GM19025 (cell line): Measurements from ENCODE around the gene TMEM245.

Source experiments
- ATAC-seq: cut with Tn5 transposase; IDR thresholded peaks from one replicate; pipeline ENCODE4 v1.9.1; 2021; ENCODE audit warnings: mild to moderate bottlenecking, low read depth, moderate library complexity; ENCODE audit not compliant: unreplicated experiment

The TMEM245 gene

DNA sequence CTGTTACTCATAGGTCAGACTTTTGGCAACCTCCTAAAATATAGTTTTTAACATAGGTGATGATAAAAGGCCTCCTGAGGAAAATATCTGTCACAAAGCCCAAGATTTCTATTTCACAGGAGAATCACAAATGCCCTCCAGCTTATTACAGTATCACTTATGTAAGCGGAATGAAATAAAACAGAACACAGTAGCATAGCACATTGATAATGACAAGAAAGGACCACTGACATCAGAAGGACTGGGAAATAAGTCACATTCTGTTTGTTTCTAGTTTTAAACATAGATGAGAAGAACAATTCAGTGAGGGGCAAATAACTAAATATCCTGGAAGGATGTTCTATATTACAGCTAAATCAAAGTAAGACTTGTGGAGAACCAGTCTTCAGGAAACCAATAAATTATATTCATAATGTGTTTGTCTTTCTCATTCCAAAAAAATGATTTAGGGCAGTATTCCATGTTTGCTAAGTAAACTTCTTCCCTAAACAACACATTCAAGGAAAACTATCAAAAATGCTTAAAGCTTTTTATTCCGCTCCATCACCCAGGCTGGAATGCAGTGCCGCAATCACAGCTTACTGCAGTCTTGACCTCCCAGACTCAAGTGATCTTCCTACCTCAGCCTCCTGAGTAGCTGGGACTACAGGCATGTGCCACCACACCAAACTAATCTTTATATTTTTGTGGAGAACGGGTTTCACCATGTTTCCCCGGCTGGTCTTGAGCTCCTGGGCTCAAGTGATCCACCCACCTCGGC, 85.6 kb downstream of the TMEM245 start:
- ATAC-seq = no peak

DNA sequence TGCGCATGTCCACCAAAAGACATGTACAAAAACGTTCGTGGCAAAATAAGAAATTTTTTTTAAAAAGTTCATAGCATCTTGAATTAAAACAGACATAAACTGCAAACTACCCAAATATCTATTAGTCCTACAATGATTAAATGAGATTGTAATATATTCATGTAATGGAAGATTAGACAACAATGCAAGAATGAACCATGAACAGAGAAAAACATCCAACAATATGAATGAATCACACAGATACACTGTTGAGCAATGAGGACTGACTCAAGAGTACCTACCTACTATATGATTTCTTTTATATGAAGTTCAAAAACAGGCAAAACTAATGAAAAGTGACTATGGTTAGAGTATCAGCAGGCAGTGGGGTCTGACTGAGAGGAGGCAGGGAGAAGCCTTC, 88.5 kb downstream of the TMEM245 start:
- ATAC-seq = no peak

DNA sequence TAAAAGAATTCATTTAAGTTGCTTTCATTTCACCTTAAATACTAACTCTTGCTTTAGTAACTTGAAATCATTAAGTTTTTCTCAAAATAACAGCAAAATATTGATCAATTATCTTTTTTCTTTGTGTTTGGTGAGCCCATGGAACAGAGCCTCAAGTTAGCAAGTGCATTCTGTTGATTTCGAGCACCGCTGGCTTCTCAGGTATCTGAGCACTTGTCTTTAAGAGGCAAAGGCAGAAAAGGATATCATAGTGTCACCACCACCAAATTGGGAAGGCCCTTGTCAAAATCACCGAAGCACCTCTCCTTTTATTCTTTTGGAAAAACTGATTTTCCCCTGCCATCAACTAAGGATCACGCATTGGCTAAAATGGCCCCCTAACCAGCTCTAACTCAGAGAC, 89.3 kb downstream of the TMEM245 start:
- no peak for ATAC-seq

DNA sequence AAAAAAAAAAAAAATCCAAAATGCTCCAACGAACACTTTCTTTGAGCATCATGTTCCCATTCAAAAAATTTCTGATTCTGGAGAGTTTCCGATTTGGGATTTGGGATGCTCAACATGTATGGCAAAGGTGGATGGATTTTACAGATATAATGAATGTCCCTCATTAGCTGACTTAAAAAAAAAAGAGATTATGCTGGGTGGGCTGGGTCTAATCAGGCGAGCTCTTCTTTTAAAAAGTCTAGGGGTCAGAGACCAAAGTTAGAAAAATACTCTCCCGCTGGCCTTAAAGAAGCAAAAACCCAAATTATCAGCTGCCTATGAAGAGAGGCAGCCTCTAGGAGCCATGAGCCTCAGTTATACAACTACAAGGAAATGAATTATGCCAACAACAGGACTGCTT, 91.3 kb downstream of the TMEM245 start:
- no peak for ATAC-seq

DNA sequence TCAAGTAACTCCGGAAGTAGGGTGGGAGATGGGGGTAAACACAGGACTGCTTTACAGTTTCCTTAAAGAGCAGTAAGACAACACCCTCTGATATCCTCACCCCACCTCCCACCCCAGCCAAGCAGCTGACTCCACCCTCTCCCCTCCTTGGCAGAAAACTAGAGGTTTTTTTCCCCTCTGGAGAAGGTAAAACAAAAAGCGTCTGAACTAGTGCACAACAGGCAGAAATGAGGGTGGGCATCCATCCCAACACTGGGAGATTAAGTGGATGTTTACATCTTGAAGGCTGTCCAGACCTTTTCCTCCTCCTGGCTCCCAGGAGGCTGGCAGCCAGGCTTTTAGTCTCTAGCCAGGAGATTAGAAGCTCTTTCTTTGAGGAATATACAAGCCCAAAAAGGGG, 92.6 kb downstream of the TMEM245 start:
- no peak for ATAC-seq

DNA sequence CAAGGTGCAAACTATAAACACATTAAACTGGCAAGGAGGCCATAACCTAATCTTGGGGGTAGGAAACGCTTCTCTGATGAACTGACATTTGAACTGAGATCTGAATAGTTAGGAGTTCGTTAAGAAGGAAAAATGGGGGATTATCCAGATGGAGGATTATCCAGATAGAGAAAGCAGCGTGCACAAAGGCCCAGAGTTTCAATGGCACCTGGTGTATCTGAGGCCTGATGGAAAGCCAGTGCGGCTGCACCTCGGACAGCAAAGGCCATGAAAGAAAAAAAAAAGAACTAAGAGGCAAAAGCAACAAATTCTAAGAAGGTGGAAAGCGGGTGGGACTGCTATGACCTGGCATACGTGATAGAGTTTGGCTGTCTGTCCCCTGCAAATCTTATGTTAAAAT, 93.4 kb downstream of the TMEM245 start:
- no peak for ATAC-seq

DNA sequence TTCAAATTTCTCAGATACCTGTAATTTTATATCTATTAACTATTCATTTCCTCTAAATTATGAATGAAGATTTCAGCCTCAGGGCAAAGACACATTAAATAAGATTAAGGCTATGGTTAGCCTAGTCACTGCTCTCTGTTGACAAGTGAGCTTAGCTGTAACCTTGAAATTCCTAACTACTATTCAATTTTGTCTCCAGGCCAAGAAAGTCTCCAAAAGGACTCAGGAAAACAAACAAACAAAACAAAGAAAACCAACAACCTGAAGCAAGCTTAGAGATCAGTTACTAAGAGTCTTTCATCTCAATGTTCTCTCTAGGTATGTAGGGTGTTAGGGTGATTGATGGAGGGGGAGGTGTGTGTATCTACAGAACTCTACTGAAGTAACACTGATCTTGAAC, 96.9 kb downstream of the TMEM245 start:
- no peak for ATAC-seq

DNA sequence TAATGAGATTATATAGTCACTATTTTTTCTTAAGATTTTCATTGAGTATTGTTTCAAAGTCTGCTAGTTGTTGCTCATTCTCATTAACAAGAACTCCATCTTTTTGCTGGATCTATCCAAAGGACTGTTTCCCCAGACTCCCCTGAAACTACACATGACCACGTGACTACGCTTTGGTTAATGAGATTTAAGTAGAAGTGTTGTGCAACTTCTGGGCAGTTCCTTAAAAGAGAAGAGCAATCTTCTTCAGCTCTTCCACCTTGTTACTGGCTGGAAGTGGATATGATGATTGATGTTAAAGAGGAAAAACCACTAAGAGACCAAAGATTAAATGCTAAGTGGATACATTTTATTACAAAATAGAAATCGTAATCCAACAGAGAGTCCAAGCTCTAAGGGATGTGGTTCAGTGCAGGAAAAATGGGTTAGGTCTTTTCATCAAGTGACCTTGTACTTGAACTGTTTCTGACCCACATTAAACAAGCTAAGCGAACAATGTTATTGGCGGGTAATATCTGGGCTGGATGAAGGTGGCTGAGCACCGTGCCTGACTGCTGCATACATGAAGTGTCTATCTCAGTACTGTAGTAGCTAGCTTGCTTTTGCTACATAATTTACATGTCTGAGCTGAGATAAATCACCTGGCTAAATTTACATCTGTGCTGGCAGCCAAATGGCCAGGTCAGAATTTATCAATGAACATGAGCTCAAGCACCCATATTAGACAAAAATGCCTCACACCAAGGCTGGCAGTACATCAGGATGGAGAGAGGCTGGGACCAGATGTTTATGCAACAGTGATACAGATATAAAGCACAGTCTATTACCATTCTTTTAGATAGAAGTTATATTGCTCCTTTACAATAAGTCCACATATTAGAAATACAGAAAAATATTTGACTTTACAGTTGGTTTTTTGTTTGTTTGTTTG, 98.9 kb downstream of the TMEM245 start:
- ATAC-seq = no peak

DNA sequence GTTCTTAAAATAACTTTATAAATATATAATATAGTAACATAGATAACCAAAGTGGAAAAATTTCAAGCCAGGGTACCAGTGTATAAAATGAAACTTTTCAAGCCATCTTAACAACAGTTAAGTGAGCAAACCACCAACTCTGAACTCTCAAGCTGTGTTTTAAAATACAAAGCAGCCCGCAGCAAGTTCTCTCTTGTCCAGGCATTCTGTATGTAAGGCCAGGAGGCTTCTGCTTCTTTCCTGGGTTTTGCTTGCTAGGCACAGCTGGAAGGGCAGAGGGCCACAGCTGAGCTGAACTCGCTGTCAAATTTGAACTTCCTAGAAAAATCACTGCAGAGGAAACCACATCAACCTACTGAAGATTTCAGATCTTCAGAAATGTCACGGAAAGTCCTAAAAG, 99.6 kb downstream of the TMEM245 start:
- ATAC-seq = no peak

DNA sequence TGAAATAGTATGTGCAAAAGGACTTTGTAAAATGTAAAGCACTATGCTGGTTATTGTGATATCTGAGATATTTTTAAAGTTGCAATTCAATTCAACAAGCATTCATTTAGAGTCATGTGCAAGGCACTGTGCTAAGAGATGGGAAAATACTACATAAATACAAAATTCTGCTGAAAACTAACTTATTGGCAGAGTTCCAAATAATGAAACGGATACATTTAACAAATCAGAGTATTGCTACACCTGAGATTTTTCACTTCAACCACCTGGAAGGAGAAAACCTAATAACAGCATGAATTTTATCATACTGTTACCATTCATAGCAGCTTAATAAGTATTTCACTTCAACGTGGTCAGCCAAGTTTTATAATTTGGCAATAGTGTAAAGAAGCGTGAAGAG, 100.3 kb downstream of the TMEM245 start:
- ATAC-seq = no peak

DNA sequence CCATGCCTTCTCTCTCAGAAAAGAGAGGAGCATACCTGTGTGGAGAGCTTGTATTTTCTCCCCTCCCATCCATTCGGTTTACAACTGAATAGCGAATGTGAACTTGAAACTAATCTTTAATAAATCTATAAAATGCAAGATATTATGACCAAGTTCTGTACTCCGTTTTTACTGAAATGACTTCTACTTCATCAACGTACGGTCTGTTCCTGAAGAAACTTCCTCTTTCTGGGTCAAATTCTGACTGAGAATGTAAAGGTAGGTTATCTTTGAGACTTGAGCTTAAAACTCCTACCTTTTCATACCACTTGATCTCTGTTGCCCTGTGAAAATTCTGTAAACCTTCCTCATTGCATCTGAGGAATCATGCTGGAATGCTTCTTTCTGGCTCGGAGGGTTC, 102.3 kb downstream of the TMEM245 start:
- ATAC-seq = no peak

DNA sequence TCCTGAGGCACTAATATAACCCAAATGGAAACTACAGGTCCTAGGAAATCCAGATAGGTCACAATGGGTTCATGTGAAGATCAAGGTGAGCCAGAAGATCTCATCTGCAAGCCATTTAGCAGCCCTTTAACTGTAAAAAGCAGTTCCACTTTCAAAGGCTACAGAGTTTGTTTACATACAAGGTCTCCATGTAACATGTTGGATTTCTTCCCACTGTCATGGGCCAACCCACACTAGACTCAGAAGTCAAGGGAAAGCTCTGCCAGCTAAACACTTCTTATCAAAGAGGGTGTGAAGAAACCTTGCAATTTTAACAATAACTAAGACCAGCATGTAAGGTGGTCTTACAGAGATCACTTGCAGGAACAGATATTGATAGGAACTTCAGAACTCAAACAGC, 102.7 kb downstream of the TMEM245 start:
- no peak for ATAC-seq

DNA sequence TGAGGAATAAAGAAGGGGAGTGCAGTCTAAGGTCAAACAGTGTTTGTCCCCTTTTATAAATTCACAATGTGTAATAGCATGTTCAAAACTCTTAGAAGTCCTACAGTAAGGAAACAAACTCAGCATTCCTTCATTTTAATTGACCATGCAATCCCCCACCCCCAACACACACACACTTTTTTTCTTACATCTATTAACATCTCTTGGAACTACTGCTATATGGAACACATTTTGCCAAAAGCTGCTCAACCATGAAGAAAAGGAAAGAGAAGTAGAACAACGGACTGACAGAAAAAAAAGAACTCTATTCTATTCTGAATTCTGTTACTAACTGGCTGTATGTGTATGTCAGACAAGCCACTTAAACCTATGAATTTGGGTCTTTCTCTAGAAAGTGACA, 103.6 kb downstream of the TMEM245 start:
- ATAC-seq = no peak

DNA sequence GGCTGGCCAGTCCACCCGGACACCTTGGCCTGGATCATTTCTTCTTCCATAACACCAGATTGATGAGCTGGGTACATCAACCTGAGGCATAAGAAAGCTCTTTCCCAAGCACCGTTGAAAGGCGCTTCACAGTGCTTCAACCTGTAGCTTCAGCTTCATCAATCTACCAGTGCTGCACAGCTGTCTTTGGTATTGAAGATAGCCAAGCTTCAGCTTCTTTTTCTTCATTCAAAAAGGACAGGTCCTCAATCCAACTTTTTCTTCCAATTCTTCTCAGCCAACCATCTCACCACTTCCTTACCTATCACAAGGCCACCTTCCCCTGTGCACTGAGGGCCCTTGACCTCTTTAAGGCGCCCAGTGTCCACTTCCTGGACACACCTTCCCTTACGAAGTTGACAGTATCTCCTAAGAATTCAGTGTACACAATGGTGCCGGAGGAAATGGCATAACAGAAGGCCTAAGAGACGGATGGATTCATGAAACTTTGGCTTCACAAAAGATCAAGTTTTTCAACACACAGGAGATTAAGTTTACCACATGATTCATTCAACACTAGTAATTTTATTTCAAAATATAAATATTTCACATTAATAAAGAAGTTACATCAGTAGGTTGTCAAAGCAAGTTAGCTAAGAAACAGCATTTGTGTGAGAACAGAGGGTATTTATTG, 105.0 kb downstream of the TMEM245 start:
- ATAC-seq = no peak

DNA sequence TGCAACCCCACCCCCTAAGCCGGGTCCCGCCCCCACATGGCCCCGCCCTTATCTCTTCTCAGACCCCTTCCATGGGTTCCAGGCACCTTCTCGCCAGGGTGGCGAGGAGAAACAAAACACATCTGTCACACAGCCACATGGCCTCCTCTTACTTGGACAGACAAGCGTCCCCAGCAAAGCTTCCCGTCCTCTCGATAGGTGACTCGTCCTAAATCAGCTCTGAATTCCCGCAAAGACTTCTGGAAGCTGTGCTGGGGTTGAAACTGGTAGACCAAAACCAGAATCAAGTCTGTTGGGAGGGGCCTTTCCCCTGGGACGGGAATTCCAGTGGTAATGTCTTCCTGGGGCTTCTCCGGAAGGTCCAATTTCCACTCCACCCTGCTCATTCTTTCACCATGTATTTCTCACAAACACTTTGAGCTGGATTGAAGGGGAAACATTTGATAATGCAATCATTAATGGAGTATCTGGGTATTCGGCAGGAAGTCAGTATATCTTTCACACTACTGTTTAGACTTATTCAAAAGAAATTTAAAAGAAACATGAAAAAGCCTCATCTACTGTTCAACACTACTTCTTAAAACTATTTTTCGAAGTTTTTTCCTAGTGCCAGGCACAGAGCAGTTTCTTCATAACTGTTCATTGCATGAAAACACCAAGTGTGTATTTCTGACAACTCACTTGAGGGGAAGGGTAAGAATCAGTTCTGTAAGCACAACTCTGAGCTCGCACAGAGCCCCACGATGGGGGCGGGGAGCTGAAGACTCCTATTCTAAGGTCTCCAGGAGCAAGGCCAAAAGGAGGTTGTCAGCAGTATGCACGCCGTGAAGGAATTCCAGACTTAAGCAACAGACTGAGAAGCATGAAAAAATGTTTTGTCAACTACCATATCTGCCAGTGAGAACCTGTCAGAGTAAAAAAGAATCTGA, 105.8 kb downstream of the TMEM245 start:
- ATAC-seq = no peak

DNA sequence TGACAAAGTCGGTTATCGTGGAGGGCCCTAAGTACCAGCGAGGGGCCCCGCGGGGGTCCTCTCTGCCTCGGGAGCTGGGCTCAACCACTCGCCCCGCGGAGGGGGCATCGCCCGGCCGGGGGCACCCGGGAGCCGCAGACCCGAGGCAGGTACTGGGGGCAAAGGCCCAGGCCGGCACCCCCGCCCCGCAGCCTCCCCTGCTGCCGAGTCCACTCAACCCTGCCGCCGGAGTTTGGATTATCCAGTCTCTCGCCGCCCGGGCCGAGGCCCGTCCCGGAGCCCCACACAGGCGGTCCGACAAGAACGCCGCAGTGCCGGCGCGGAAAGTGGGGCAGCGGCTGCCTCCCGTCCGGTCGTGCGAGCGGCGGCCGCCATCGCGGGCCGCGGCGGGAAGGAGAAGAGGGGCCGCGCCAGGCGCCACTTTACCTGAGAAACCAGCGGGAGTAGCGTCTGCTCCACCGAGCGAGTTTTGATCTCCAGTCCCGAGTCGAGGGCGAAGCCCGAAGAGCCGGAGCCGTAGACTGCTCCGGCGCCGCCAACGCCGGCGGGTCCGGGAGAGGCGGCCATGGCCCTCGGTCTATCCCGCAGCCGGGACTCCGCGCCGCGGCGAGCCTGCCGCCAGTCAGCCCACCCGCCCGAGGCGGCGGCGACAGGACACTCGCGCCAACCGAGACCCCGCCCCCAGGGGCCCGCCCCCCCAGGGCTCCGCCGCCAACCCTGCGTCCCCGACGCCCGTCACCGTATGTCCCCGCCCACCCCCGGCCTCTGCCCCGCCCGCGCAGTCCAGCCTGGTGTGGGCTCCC, 106.7 kb downstream of the TMEM245 start, which contains the start of gene CTNNAL1:
Gene CTNNAL1, minus strand, starts transcription at position 624 of the 803 bp plus-strand sequence. Its CDS starts 57 bp downstream, at position 567.
- peak; percentile 78 for ATAC-seq

DNA sequence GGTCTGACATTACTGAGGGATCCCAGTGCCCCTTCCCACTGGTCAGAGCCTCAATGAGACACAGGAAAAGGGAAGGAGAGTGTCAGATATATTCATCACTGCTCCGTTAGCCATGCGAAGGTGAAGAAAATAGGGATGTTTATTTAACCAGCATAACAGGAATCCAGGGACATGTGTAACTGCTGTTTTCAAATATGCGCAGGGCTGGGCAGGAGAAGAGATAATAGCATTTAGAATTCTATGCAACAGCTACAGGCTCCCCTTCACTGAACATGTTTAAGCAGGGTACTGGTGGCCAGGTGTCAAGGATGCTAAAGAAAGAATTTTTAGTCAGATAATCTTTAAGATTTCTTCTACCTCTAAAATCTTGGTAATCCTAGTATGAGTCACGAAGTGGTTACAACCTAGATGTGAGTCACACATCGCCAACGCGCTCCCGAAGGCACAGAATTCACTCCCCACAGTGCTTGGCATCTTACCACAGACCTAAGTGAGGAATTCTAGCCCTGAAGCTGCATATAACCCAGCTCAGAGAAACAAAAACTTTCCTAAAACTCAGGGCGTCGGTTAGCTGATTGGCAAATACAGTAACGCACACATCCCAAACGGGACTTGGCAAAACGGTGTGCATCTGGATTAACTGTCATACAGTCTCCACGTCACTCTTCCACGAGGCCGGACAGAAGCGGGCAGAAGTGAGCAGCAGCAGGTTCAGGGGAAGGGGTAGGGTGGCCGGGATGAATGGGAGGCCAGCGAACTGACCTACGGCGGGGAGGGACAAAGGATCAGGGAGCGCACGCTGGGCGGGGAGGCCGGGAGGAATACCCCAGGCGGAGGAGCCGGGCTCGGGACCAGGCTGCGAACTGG, 107.5 kb downstream of the TMEM245 start:
- ATAC-seq = peak; percentile 7

DNA sequence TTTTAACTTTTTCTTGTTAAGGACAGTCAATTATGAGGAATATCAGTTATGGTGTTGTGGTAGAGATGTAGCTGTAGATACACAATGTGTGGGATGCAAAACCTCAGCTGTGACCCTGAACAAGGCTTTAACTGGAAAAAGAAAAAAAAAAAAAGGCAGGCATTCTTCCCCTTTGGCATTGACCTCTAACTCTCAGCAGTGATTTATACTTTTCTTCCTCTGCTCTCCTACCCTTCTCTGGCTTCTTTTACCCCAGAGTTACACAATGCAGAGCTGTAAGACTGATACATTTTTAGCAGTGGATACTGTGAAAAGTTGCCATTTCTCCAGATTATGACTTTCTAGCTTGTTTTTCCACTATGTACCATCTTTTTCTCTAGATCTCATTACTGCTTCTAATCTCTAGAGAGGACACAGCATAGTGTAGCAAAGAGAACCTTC, 108.5 kb downstream of the TMEM245 start:
- ATAC-seq = no peak
